GM19023 (cell line): Measurements from ENCODE around the gene XRN2.

Experiments used
- ATAC-seq: cut with Tn5 transposase; IDR thresholded peaks from one replicate; pipeline ENCODE4 v1.9.1; 2021; ENCODE audit warnings: mild to moderate bottlenecking, moderate library complexity; ENCODE audit not compliant: unreplicated experiment

The XRN2 gene, protein sequence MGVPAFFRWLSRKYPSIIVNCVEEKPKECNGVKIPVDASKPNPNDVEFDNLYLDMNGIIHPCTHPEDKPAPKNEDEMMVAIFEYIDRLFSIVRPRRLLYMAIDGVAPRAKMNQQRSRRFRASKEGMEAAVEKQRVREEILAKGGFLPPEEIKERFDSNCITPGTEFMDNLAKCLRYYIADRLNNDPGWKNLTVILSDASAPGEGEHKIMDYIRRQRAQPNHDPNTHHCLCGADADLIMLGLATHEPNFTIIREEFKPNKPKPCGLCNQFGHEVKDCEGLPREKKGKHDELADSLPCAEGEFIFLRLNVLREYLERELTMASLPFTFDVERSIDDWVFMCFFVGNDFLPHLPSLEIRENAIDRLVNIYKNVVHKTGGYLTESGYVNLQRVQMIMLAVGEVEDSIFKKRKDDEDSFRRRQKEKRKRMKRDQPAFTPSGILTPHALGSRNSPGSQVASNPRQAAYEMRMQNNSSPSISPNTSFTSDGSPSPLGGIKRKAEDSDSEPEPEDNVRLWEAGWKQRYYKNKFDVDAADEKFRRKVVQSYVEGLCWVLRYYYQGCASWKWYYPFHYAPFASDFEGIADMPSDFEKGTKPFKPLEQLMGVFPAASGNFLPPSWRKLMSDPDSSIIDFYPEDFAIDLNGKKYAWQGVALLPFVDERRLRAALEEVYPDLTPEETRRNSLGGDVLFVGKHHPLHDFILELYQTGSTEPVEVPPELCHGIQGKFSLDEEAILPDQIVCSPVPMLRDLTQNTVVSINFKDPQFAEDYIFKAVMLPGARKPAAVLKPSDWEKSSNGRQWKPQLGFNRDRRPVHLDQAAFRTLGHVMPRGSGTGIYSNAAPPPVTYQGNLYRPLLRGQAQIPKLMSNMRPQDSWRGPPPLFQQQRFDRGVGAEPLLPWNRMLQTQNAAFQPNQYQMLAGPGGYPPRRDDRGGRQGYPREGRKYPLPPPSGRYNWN

DNA sequence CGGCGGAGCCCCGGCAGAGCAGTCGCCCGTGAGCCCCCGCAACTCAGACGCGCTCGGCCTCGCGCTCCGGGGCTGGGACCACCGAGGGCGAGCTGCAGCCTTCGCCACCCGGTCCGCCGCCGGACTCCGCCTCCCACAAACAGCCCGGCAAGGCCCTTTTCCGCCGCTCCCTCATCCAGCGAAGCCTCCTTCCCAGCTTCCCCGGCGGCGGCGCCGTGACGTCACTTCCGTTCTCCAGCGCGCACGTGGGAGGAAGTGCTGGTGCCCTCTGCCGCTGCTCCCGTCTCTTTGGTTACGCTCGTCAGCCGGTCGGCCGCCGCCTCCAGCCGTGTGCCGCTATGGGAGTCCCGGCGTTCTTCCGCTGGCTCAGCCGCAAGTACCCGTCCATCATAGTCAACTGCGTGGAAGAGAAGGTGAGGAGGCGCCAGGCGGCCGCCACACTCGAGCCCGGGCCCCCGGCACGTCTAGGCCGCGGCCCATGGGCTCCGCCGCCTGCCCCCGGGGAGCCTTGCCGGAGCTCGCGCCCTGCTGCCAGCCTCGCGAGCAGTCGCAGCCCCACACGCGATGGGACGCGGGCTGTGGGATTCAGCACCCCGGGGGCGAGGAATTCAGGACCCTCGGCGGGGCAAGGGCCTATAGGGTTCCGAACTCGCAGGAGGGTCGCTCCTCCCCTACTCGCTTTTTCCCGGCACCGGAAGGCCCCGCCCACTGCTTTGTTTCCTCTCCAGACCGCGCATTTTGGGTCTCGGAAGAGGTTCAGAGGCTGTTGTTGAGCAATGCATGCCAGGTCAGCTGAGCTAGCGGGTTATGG lies at the start of gene XRN2:
TSS of gene XRN2 (plus strand) at position 271 of the 811 bp plus-strand sequence. CDS start at position 339, 68 bp downstream.
- peak; percentile 94 for ATAC-seq

DNA sequence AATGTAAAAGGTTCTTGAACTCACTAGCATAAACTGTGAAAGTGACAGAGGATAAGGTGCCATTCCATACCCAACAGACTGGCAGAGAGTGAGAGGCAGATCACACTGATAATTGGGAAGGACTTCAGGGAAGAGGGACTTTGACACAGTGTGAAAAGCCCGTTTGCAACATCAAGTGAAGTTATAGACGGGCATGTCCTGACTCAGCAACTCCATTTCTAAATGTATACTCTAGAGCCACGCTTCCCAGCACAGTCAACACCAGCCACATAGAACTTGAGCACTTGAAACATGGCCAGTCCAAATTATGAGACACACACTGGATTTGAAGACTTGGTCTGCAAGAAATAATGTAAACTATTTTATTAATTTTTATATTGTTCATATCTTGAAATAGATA lies 45.9 kb upstream of the XRN2 start:
- ATAC-seq: no peak

DNA sequence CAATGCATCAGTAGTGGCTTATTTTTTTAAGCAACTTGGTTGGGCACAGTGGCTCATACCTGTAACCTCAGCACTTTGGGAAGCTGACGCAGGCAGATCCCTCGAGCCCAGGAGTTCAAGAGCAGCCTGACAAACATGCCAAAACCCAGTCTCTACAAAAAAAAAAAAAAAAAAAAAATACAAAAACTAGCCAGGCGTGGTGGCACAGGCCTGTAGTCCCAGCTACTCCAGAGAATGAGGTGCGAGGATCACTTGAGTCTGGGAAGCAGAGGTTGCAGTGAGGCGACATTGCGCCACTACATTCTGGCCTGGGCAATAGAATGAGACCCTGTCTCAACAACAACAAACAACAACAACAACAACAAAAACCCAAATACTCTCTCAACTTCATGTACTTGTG lies 44.7 kb upstream of the XRN2 start:
- no peak for ATAC-seq

DNA sequence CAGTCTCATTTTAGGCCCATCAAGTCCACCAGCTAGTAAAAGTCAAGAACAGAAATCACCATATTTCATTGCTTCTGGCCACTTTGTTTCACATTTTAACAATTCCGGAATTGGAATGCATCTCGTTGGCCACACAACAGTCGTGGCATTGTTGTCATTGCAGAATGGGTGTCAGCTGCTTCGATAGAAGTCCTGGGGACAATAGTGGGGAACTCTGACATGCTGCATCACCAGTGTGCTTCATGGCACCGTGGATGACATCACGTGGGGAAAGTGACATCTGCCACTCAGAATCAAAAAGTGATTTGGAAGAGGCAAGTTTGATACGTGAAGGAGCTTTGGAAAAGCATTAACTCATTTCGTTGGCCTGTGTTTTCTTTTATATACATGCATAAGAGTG lies 43.8 kb upstream of the XRN2 start:
- no peak for ATAC-seq

DNA sequence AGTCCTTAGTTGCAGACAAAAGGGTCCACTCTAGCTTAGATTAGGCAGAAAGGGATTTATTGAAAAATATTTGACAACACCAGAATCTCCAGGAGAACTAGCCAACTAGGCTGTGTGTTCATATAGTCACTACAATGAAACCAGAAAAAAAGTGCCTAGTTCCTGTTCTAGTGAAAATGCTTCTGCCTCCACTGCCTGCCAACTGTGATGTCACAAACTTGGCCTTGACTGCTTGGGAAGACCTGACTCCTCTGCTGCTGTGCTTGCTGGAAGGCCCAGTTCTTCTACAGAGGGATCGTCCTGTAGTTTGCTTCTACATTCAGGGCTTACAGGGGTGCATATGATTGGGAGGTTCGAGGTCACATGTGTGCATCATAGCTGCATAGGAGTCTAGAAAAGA lies 40.3 kb upstream of the XRN2 start:
- no peak for ATAC-seq

- no peak for ATAC-seq
Observed at GRCh38 chr20:21265261-21266190, 37.6 kb upstream of the XRN2 start.

GRCh38 chr20:21266191-21266536 lies 37.0 kb upstream of the XRN2 start:
- no peak for ATAC-seq

GRCh38 chr20:21269772-21270171 lies 33.4 kb upstream of the XRN2 start:
- ATAC-seq: no peak

GRCh38 chr20:21270806-21271205 lies 32.3 kb upstream of the XRN2 start:
- no peak for ATAC-seq

GRCh38 chr20:21272279-21272678 lies 30.9 kb upstream of the XRN2 start:
- ATAC-seq: peak; percentile 64

GRCh38 chr20:21272679-21273078 lies 30.5 kb upstream of the XRN2 start:
- ATAC-seq: peak; percentile 60

- ATAC-seq: no peak
Observed at GRCh38 chr20:21273755-21274386, 29.3 kb upstream of the XRN2 start.

DNA sequence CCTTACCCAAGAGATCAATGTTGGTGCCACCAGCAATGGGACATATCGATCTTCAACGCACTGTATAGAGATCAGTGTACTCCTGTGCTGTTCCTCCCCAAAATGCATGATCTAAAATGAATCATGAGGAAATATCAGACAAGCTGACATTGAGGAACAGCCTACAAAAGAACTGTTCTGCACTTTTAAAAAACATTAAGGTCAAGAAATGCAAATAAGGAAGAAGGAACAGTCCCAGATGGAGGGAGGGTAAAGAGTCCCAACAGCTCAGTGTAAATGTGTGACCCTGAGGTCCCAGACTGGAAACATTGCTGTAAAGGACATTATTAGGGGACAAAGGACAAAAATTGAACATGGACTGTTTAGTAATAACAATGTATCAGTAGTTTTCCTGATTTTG lies 24.3 kb upstream of the XRN2 start:
- ATAC-seq: no peak

DNA sequence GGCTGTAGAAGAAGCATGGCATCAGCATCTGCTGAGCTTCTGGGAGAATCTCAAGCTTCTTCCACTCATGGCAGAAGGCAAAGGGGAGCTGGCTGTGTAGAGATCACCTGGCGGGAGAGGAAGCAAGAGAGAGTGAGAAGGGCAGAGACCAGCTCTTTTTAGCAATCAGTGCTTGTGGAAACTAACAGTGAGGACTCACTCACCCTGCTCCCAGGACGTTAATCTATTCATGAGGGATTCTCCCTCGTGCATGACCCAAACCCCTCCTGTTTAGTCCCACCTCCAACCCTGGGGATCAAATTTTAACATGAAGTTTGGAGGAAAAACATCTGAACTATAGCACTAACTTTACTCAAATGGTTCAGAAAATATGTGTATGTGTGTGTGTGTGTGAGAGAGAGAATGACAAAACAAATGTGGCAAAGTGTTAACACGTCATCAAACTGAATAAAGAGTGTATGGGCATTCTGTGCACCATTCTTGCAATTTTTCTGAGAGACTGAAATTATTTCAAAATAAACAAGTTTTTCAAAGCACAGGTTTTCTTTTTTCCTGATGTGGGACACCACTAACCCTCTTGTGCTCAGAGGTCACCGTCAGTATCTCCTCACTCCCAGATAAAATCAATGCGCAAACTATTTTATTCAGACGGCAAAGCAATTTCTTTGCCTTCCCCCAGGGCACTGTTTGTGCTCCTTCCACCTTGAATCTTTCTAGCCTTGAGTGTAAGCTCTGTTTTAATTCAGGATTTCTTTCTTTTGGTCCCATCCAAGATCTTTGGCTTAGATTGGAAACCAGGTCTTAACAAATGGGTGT lies 23.2 kb upstream of the XRN2 start:
- ATAC-seq: no peak

DNA sequence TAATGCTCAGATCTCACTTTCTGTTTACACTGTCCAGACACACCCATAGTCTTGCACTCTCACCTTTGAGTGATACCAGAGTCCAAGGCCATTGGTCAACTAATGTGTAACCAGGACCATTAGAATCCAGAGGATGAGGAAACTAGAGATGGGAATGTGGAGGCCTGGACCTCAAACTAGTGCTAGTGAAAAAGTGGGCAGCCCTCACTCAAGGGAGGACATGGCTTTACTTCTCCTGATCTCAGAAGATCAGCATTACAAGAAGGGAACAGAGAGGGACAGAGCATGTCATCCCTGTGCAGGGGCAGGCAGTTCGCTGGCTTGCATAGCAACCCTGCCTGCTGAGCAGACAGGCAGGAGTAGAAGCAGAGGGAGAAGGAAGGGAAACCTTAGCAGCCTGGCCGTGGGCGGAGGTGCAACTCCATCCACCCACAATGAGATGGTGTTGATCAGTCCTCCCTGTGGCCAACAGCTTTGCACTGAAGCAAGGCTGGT lies 22.6 kb upstream of the XRN2 start:
- ATAC-seq: no peak

DNA sequence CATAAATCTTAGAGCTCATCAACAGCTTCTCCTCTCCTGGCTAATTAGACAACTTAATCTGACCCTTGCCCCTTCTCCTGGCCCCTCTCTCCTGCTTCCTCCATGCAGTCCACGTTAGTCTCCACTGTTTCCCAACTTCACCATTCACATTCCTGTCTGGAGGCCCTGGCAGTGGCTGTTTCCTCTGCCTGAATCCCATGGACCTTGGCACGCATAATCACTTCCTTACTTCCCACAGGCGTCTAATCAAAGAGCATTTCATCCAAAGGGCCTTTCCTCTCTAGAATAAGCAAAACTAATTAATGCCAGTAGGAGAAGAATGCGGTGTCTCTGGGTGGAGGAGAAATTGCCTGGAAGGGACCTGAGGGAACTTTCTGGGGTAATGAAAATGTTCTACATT lies 16.4 kb upstream of the XRN2 start:
- ATAC-seq: no peak

DNA sequence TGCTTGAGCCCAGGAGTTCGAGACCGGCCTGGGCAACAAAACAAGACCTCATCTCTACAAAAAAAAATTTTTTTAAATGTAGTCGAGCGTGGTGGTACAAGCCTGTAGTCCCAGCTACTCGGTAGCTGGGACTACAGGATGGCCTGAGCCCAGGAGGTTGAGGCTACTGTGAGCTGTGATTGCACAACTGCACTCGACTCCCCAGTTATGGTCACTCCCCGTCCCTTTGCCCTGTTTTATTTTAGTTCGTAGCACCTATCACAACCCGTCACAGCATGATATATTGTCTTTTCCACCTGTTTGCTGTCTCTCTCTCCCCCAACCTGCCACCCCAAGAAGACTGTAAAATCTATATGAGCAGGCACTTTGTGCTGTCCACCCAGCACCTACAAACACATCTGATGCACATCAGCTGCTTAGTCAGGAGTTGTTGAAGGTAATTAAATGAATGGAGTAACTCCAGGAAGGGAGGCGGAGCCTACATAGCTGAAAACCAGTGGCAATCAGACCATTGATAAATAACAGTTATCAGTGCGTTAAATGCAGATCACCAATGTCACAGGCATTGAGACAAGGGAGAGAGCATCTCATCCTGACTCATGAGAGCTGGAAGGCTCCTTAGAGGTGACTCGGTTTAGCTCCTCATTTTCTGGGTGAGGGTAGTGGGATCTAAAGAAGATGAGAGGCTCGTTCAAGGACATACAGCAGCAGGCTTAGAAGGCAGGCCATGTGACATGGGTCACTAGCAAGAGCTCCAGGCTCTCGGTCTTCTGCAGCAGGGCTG lies 14.4 kb upstream of the XRN2 start:
- no peak for ATAC-seq

- ATAC-seq: no peak
Observed at GRCh38 chr20:21289651-21290050, 13.5 kb upstream of the XRN2 start.
